Sigmoid colon (tissue), 7 donors: ENCODE measurements around the gene ZNF606. TPM values are rescaled to one million over a fixed set of nuclear protein-coding genes. Genes with fewer than 3 reads are reported as not detected.

Experiments used
- DNase-seq: peaks from one replicate; pipeline ENCODE4 v3.0.0-alpha.2; 2019
- H3K27ac ChIP-seq, 4 donors: fragments of 200-600 bp; sonication (generic); one replicate each; pipeline ENCODE4 v1.5.1; 2016 to 2019; ENCODE audit warnings: mild to moderate bottlenecking in 1 of 4
- H3K27me3 ChIP-seq, 3 donors: fragments of 200-600 bp; sonication (generic); one replicate each; pipeline ENCODE4 v1.5.1; 2019; ENCODE audit warnings: mild to moderate bottlenecking in 1 of 3
- H3K36me3 ChIP-seq, 4 donors: fragments of 200-600 bp; sonication (generic); one replicate each; pipeline ENCODE4 v1.5.1; 2016 to 2019
- H3K4me1 ChIP-seq, 4 donors: fragments of 200-600 bp; sonication (generic); one replicate each; pipeline ENCODE4 v1.5.1; 2017 to 2019
- H3K4me3 ChIP-seq, 4 donors: fragments of 200-600 bp; sonication (generic); one replicate each; pipeline ENCODE4 v1.5.1; 2017 to 2019; ENCODE audit warnings: mild to moderate bottlenecking in 2 of 4, moderate library complexity in 1 of 4
- H3K9me3 ChIP-seq, 4 donors: fragments of 200-600 bp in 3 of 4; sonication (generic) in 3 of 4; one replicate each; pipeline versions ENCODE4 v1.5.1 to v1.6.1; 2013 to 2019
- EP300 ChIP-seq, 4 donors: sonication (generic); formaldehyde crosslinking; IDR thresholded peaks; one replicate each; pipeline ENCODE4 v1.6.1; 2017; ENCODE audit warnings: antibody characterized with exemption in 4 of 4
- POLR2A ChIP-seq, 2 donors: fragments of 450-650 bp; IDR thresholded peaks; one replicate each; pipeline ENCODE4 v1.6.1; 2016; ENCODE audit warnings: antibody characterized with exemption in 2 of 2, mild to moderate bottlenecking in 2 of 2, moderate library complexity in 2 of 2
- POLR2AphosphoS5 ChIP-seq, 4 donors: sonication (generic); formaldehyde crosslinking; IDR thresholded peaks; one replicate each; pipeline ENCODE4 v1.6.1; 2017; ENCODE audit warnings: antibody characterized with exemption in 4 of 4
- WGBS, 2 donors: extraction: QIAGEN DNeasy Blood & Tissue Kit; methylation state at CpG; one replicate each; pipeline ENCODE4 v1.1.7; 2013; 5-methylcytosine and 5-hydroxymethylcytosine counted together
- intact Hi-C: fragments of 100-400 bp; cut with DNase I; formaldehyde crosslinking; loops from one replicate; pipeline ENCODE4 v1.15.1; 2023
- polyA plus RNA-seq, 3 donors: library from polyadenylated mRNA; stranded (reverse); fragments of 200-250 nt; gene quantifications; one replicate each; pipeline ENCODE4 v1.2.3, GENCODE V29; 2013
- total RNA-seq, 4 donors: library from RNA; depleted of rRNA; stranded (reverse); fragments of >200 nt; gene quantifications; one replicate each; pipeline ENCODE4 v1.1.0, GENCODE V29; 2016
- TF ChIP-seq, protein P1 (sequence below), 4 experiments: fragments of 450-650 bp in 3 of 4; fragments of 200-600 bp in 1 of 4; IDR thresholded peaks; one replicate each; pipeline ENCODE4 v1.5.1; 2016 to 2019; ENCODE audit warnings: antibody characterized with exemption in 4 of 4, mild to moderate bottlenecking in 3 of 4, moderate library complexity in 2 of 4
- donor health status: healthy with polysubstance abuse.
- donor health status: Bipolar disorder and iron deficiency.
- donor health status: healthy.

Gene ZNF606
- total and polyA plus RNA-seq, 7 donors, result 1.8 to 32.1 (median 9.8) TPM

DNA sequence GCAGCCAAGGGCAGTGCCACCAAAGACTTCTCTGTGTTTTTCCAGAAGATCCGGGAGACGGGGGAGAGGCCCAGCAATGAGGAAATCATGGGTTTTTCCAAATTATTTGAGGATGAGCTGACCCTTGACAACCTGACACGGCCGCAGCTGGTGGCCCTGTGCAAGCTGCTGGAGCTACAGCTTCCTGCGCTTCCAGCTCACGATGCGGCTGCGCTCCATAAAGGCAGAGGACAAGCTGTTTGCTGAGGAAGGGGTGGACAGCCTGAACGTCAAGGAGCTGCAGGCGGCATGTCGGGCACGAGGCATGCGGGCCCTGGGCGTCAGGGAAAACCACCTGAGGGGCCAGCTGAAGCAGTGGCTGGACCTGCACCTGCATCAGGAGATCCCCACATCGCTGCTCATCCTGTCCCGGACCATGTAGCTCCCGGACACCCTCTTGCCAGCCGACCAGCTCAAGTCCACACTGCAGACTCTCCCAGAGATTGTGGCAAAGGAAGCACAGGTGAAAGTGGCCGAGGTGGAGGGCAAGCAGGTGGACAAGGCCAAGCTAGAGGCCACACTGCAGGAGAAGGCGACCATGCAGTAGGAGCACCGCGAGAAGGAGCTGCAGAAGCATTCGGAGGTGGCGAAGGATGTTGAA lies 42.9 kb upstream of the ZNF606 start:
- H3K9me3 ChIP-seq, result peaks cover 23 to 38% (median 31%) of the 10 kb centered on the region in 4 donors

DNA sequence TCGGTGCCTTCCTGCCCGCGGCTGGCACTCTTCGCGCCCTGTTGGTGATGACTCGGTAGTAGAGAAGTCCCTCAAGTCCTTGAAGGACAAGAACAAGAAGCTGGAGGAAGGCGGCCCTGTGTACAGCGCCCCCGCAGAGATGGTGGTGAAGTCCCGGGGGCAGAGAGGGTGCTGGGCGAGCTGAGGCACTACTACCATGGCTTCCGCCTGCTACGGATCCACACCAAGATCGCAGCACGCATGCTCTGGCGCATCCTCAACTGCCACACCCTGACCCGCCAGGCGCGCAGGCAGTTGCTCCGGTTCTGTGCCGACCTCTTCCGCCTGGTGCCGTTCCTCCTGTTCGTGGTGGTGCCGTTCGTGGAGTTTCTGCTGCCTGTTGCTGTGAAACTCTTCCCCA lies 42.3 kb upstream of the ZNF606 start:
- no peak for DNase-seq
- Histone ChIP-seq H3K4me3 (no peak overlapping the region), H3K4me1 (no peaks in the 10 kb centered on the region), H3K36me3 (no peaks in the 10 kb centered on the region), H3K9me3 (peaks cover 23 to 38% (median 32%) of the 10 kb centered on the region in 4 donors), H3K27ac (no peak overlapping the region), H3K27me3 (no peaks in the 10 kb centered on the region)
- TF ChIP-seq POLR2AphosphoS5 (IDR thresholded peaks at IDR 0.05), result no peak
- TF ChIP-seq EP300 (IDR thresholded peaks at IDR 0.05), result no peak
- TF ChIP-seq, protein P1, sequence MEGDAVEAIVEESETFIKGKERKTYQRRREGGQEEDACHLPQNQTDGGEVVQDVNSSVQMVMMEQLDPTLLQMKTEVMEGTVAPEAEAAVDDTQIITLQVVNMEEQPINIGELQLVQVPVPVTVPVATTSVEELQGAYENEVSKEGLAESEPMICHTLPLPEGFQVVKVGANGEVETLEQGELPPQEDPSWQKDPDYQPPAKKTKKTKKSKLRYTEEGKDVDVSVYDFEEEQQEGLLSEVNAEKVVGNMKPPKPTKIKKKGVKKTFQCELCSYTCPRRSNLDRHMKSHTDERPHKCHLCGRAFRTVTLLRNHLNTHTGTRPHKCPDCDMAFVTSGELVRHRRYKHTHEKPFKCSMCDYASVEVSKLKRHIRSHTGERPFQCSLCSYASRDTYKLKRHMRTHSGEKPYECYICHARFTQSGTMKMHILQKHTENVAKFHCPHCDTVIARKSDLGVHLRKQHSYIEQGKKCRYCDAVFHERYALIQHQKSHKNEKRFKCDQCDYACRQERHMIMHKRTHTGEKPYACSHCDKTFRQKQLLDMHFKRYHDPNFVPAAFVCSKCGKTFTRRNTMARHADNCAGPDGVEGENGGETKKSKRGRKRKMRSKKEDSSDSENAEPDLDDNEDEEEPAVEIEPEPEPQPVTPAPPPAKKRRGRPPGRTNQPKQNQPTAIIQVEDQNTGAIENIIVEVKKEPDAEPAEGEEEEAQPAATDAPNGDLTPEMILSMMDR (IDR thresholded peaks at IDR 0.05), result no peak
- TF ChIP-seq POLR2A (IDR thresholded peaks at IDR 0.05), result no peak
- intact Hi-C loops, result no loop called here
- WGBS, 2 donors, result 94 to 96% methylated on average over 26 of the region's 26 CpGs

More for the DNA sequence above, 42.9 kb upstream of the ZNF606 start:
- WGBS, 2 donors, result 94 to 95% methylated on average over 24 of the region's 24 CpGs
- no peak for DNase-seq
- TF ChIP-seq EP300 (IDR thresholded peaks at IDR 0.05) (no peak), POLR2A (IDR thresholded peaks at IDR 0.05) (no peak), POLR2AphosphoS5 (IDR thresholded peaks at IDR 0.05) (no peak)
- TF ChIP-seq, protein P1 (IDR thresholded peaks at IDR 0.05), result no peak
- intact Hi-C loops, result no loop called here
- Histone ChIP-seq H3K4me1 (no peaks in the 10 kb centered on the region), H3K27ac (no peak overlapping the region), H3K36me3 (no peaks in the 10 kb centered on the region), H3K27me3 (no peaks in the 10 kb centered on the region), H3K4me3 (no peak overlapping the region)

DNA sequence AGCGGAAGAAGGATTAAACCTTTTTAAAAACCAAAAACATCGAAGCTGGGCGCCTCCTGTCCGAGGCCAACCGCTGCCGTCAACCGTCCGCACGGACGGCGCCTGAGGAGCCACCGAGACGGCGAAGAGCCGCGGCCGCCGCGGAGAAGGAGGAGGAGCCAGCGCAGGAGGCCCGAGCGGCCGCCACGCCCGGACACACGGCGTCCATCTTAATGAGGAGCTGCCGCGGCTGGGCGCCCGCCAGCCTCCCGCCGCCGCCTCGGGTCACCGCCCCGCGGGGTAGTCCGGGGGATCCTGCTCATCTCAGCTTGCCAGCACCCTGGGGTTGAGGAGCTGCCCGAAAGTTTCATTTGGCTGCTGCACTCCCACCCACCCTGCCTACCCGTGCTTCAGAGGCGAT lies 41.8 kb upstream of the ZNF606 start:
- no peak overlapping the region for H3K4me3 ChIP-seq
- TF ChIP-seq, protein P1 (IDR thresholded peaks at IDR 0.05), result no peak
- no peak for TF ChIP-seq POLR2AphosphoS5 (IDR thresholded peaks at IDR 0.05)
- no peak for TF ChIP-seq POLR2A (IDR thresholded peaks at IDR 0.05)
- TF ChIP-seq EP300 (IDR thresholded peaks at IDR 0.05), result no peak
- H3K4me1 ChIP-seq, result no peaks in the 10 kb centered on the region
- 79 to 85% methylated on average over 42 of the region's 42 CpGs for WGBS, 2 donors
- no peak for DNase-seq
- peaks cover 23 to 35% (median 30%) of the 10 kb centered on the region in 4 donors for H3K9me3 ChIP-seq
- intact Hi-C loops, result no loop called here
- H3K27ac ChIP-seq, result no peak overlapping the region
- H3K27me3 ChIP-seq, result no peaks in the 10 kb centered on the region
- no peaks in the 10 kb centered on the region for H3K36me3 ChIP-seq

DNA sequence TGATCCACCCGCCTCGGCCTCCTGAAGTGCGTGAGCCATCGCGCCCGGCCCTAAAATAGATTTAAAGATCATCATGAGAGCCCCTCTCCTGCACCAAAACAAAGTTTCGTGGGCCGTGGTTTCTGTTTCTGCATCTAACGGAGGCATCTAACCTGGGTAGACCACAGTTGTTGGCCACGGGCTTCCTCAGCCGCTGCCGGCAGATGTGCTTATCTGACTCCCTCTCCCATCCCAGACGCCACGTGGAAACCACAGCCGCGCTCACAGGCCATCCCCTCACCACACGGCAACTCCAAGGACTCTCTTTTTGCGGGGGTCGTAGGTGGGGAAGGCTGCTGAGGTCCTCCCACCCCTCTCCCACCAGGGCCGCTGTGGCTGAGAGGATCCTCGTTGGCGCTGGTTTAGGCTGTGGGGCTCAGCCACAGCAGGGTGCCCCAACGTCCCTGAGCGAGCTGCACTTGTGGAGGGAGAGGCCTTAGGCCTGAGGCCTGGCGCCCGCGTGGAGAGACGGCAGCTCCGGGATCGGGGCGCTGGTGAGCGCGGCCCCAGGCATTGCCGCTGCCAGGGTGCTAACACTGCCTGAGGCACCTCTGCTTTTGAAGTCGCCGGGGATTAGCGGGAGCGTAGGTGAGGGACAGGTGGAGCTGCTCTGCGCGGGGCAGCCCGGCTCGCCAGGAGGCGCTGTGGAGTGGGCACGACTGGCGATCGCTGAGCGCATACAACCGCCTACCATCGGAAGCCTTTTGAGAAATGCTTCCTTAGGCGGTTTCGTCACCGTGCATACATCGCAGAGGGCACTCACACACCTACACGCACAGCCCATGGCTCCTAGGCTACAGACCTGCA lies 40.1 kb upstream of the ZNF606 start:
- H3K27ac ChIP-seq, result no peak overlapping the region
- intact Hi-C loops, result no loop called here
- 55 to 64% methylated on average over 54 of the region's 54 CpGs for WGBS, 2 donors
- DNase-seq, result no peak
- peaks cover 23 to 29% (median 26%) of the 10 kb centered on the region in 4 donors for H3K9me3 ChIP-seq
- no peak overlapping the region for H3K4me3 ChIP-seq
- peaks cover 3 to 16% (median 6%) of the 10 kb centered on the region in 3 donors for H3K27me3 ChIP-seq
- H3K4me1 ChIP-seq, result no peaks in the 10 kb centered on the region
- TF ChIP-seq POLR2A (IDR thresholded peaks at IDR 0.05) (no peak), POLR2AphosphoS5 (IDR thresholded peaks at IDR 0.05) (no peak), EP300 (IDR thresholded peaks at IDR 0.05) (no peak)
- TF ChIP-seq, protein P1 (IDR thresholded peaks at IDR 0.05), result no peak
- H3K36me3 ChIP-seq, result no peaks in the 10 kb centered on the region
